ENCODE data around the gene ANKRD44.

The ANKRD44 gene

GRCh38 chr2:197269815-197270214, 40.8 kb downstream of the ANKRD44 start:
- TF ChIP-seq REST (IDR thresholded peaks at IDR 0.05; ENCODE audit: insufficient read depth in 1 of 2, low read depth in 2 of 2, low read length in 2 of 2), result no peak
- TF ChIP-seq SIN3A (IDR thresholded peaks at IDR 0.05; ENCODE audit: borderline replicate concordance, insufficient read depth, low read length), result no peak
- TF ChIP-seq TAF1 (IDR thresholded peaks at IDR 0.05; ENCODE audit: borderline replicate concordance, insufficient read depth, low read length), result no peak

- no peak for TF ChIP-seq REST (IDR thresholded peaks at IDR 0.05; ENCODE audit: insufficient read depth in 1 of 2, low read depth in 2 of 2, low read length in 2 of 2)
- no peak for TF ChIP-seq SIN3A (IDR thresholded peaks at IDR 0.05; ENCODE audit: borderline replicate concordance, insufficient read depth, low read length)
- TF ChIP-seq FOXP2 (optimal IDR thresholded peaks at IDR 0.05; ENCODE audit: borderline replicate concordance, extremely low read depth, extremely low read length, insufficient read depth), result no peak
- TF ChIP-seq TAF1 (IDR thresholded peaks at IDR 0.05; ENCODE audit: borderline replicate concordance, insufficient read depth, low read length), result no peak
- TF ChIP-seq POLR2AphosphoS5 (IDR thresholded peaks at IDR 0.05; ENCODE audit: low read depth, low read length), result no peak
Observed at GRCh38 chr2:197268786-197269584, 41.6 kb downstream of the ANKRD44 start.

GRCh38 chr2:197266477-197266876, 44.1 kb downstream of the ANKRD44 start:
- no peak for TF ChIP-seq POLR2AphosphoS5 (IDR thresholded peaks at IDR 0.05; ENCODE audit: low read depth, low read length)
- no peak for TF ChIP-seq SIN3A (IDR thresholded peaks at IDR 0.05; ENCODE audit: borderline replicate concordance, insufficient read depth, low read length)
- TF ChIP-seq REST (IDR thresholded peaks at IDR 0.05; ENCODE audit: insufficient read depth in 1 of 2, low read depth in 2 of 2, low read length in 2 of 2), result no peak
- no peak for TF ChIP-seq FOXP2 (optimal IDR thresholded peaks at IDR 0.05; ENCODE audit: borderline replicate concordance, extremely low read depth, extremely low read length, insufficient read depth)
- no peak for TF ChIP-seq TAF1 (IDR thresholded peaks at IDR 0.05; ENCODE audit: borderline replicate concordance, insufficient read depth, low read length)

GRCh38 chr2:197265924-197266323, 44.7 kb downstream of the ANKRD44 start:
- TF ChIP-seq POLR2AphosphoS5 (IDR thresholded peaks at IDR 0.05; ENCODE audit: low read depth, low read length) (no peak), TAF1 (IDR thresholded peaks at IDR 0.05; ENCODE audit: borderline replicate concordance, insufficient read depth, low read length) (no peak), FOXP2 (optimal IDR thresholded peaks at IDR 0.05; ENCODE audit: borderline replicate concordance, extremely low read depth, extremely low read length, insufficient read depth) (no peak), SIN3A (IDR thresholded peaks at IDR 0.05; ENCODE audit: borderline replicate concordance, insufficient read depth, low read length) (no peak), REST (IDR thresholded peaks at IDR 0.05; ENCODE audit: insufficient read depth in 1 of 2, low read depth in 2 of 2, low read length in 2 of 2) (no peak)

All from PFSK-1 (cell line).